OCI-LY1 (cell line): ENCODE results near the gene CAPN15.

Experiments used
- H2AFZ ChIP-seq: fragments of 200-600 bp; sonication (generic), shearing (Covaris generic); 2 replicates; pipeline ENCODE4 v1.6.0; 2014; ENCODE audit warnings: antibody characterized with exemption, mild to moderate bottlenecking, low read length
- H3F3A ChIP-seq: fragments of 200-600 bp; sonication (generic), shearing (Covaris generic); 2 replicates; pipeline ENCODE4 v1.6.0; 2014; ENCODE audit warnings: mild to moderate bottlenecking, antibody characterized with exemption, low read length, moderate library complexity; ENCODE audit not compliant: insufficient read depth
- H3K27ac ChIP-seq: fragments of 200-600 bp; sonication (generic); 2 replicates; pipeline ENCODE4 v1.5.1; 2014; ENCODE audit warnings: low read length, mixed run types, mild to moderate bottlenecking, low read depth; ENCODE audit not compliant: poor library complexity, severe bottlenecking
- H3K27me3 ChIP-seq: fragments of 200-600 bp; sonication (generic); 2 replicates; pipeline ENCODE4 v1.6.0; 2014; ENCODE audit warnings: antibody characterized with exemption, mild to moderate bottlenecking, low read length, moderate library complexity; ENCODE audit not compliant: insufficient read depth
- H3K36me3 ChIP-seq: fragments of 200-600 bp; sonication (generic); 2 replicates; pipeline ENCODE4 v1.6.1; 2014; ENCODE audit warnings: mild to moderate bottlenecking, antibody characterized with exemption, low read length, moderate library complexity, mixed read lengths; ENCODE audit not compliant: insufficient read depth
- H3K4me1 ChIP-seq: fragments of 200-600 bp; sonication (generic); 2 replicates; pipeline ENCODE4 v1.5.1; 2014; ENCODE audit warnings: mild to moderate bottlenecking, low read length, moderate library complexity; ENCODE audit not compliant: insufficient read depth, severe bottlenecking
- H3K4me2 ChIP-seq: fragments of 200-600 bp; sonication (generic), shearing (Covaris generic); 2 replicates; pipeline ENCODE4 v1.6.1; 2014; ENCODE audit warnings: low read length
- H3K4me3 ChIP-seq: fragments of 200-600 bp; sonication (generic); 2 replicates; pipeline ENCODE4 v1.5.1; 2014; ENCODE audit warnings: low read length, low read depth, mild to moderate bottlenecking, mixed read lengths; ENCODE audit not compliant: poor library complexity, severe bottlenecking
- H3K79me2 ChIP-seq: fragments of 200-600 bp; shearing (Covaris generic); 2 replicates; pipeline ENCODE4 v1.6.1; 2016; ENCODE audit warnings: mixed run types, low read length, mixed read lengths; ENCODE audit not compliant: insufficient read depth
- H3K9ac ChIP-seq: fragments of 200-600 bp; sonication (generic), shearing (Covaris generic); 2 replicates; pipeline ENCODE4 v1.6.1; 2014; ENCODE audit warnings: mild to moderate bottlenecking, low read length, mixed read lengths
- H3K9me2 ChIP-seq: fragments of 200-600 bp; sonication (generic), shearing (Covaris generic); 2 replicates; pipeline ENCODE4 v1.6.1; 2014; ENCODE audit warnings: low read depth, mild to moderate bottlenecking, low read length, mixed read lengths
- H3K9me3 ChIP-seq: fragments of 200-600 bp; shearing (Covaris generic); 2 replicates; pipeline ENCODE4 v1.6.1; 2014; ENCODE audit warnings: low read length, mixed read lengths
- H4K20me1 ChIP-seq: fragments of 200-600 bp; sonication (generic), shearing (Covaris generic); 2 replicates; pipeline ENCODE4 v1.6.0; 2016; ENCODE audit warnings: mild to moderate bottlenecking, low read length; ENCODE audit not compliant: insufficient read depth
- EZH2 ChIP-seq: fragments of 200-600 bp; sonication (generic), shearing (Covaris generic); IDR thresholded peaks from 2 replicates; pipeline ENCODE4 v1.8.0; 2017; ENCODE audit warnings: borderline replicate concordance, mixed run types, mild to moderate bottlenecking, antibody characterized with exemption, low read length, moderate library complexity, mixed read lengths
- TF ChIP-seq, protein P1 (sequence below): fragments of 200-600 bp; sonication (generic), shearing (Covaris generic); IDR thresholded peaks from 2 replicates; pipeline ENCODE4 v1.5.1; 2017; ENCODE audit warnings: mild to moderate bottlenecking, antibody characterized with exemption, low read length, moderate library complexity, mixed read lengths

The CAPN15 gene

DNA sequence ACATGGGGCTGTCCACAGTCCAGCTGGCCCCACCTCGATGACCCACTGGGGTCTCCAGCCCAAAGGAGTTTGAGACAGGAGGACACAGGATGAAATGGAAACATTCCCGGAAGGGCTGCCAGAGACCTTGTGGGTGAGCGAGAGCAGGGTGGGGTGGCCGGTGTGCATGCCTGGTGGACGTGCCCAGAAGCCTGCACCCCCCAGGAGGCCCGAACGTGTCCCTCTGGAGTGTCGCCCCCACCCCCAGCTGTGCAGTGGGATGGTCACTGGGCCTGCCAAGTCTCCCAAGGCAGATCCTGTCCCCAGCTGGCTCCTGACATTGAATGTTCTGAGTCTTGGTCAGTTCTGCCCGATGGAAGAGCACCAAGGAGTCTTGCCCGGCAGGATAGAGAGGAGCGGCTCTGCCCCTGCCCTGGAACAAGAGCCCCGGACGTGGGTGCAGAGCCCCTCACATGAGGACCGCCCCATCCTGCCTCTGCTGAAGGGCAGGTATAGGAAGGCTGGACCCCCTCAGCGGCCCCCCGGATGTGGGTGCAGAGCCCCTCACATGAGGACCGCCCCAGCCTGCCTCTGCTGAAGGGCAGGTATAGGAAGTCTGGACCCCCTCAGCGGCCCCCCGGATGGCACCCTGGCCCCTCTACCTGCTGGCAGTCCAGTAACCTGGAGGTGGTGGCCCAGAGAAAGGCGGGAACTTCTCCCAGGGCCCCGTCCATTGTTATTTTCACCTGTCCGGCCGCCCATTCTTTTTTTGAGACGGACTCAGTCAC lies 3.1 kb upstream of the CAPN15 start:
- no peaks in the 10 kb centered on the region for H3K9me2 ChIP-seq
- H3K4me2 ChIP-seq = no peak overlapping the region
- no peak overlapping the region for H3K27ac ChIP-seq
- H3K79me2 ChIP-seq = peaks cover 9% of the 10 kb centered on the region
- no peaks in the 10 kb centered on the region for H3K27me3 ChIP-seq
- H3F3A ChIP-seq = no peaks in the 10 kb centered on the region
- no peak overlapping the region for H3K9ac ChIP-seq
- H3K4me3 ChIP-seq = no peak overlapping the region
- TF ChIP-seq, protein P1, sequence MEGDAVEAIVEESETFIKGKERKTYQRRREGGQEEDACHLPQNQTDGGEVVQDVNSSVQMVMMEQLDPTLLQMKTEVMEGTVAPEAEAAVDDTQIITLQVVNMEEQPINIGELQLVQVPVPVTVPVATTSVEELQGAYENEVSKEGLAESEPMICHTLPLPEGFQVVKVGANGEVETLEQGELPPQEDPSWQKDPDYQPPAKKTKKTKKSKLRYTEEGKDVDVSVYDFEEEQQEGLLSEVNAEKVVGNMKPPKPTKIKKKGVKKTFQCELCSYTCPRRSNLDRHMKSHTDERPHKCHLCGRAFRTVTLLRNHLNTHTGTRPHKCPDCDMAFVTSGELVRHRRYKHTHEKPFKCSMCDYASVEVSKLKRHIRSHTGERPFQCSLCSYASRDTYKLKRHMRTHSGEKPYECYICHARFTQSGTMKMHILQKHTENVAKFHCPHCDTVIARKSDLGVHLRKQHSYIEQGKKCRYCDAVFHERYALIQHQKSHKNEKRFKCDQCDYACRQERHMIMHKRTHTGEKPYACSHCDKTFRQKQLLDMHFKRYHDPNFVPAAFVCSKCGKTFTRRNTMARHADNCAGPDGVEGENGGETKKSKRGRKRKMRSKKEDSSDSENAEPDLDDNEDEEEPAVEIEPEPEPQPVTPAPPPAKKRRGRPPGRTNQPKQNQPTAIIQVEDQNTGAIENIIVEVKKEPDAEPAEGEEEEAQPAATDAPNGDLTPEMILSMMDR = no peak
- TF ChIP-seq EZH2 = no peak
- H3K9me3 ChIP-seq = no peaks in the 10 kb centered on the region
- peaks cover 27% of the 10 kb centered on the region for H3K4me1 ChIP-seq
- no peaks in the 10 kb centered on the region for H4K20me1 ChIP-seq
- H2AFZ ChIP-seq = no peak overlapping the region
- no peaks in the 10 kb centered on the region; the same call in 1 of the 2 replicates for H3K36me3 ChIP-seq

DNA sequence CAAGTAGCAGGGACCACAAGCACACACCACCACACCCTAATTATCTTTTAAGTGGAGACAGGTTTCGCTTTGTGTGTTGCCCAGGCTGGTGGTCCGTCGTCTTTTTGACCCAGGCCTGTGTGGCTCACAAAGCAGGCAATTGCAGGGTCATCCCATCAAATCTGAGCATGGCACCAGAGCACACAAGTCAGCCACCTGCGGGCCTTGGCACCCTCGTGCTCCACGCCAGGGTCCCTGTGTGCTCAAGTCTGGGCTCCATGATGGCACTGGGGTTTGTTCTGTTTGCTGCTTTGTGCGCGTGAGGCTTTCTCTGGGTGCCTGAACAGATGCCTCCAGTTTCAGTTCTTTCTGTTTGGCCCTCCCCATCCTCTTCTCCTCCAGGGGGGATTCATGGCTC lies 2.4 kb upstream of the CAPN15 start:
- Histone ChIP-seq H3K4me3 (no peak overlapping the region), H3K4me1 (peaks cover 30% of the 10 kb centered on the region), H3K36me3 (no peaks in the 10 kb centered on the region; the same call in 1 of the 2 replicates), H3K27me3 (no peaks in the 10 kb centered on the region), H3F3A (no peaks in the 10 kb centered on the region), H3K79me2 (peaks cover 12% of the 10 kb centered on the region), H3K9ac (no peak overlapping the region; the same call in 1 of the 2 replicates), H3K27ac (no peak overlapping the region), H2AFZ (no peak overlapping the region), H3K4me2 (peak overlapping the region; percentile 93; the same call in 1 of the 2 replicates), H4K20me1 (no peaks in the 10 kb centered on the region), H3K9me3 (no peaks in the 10 kb centered on the region), H3K9me2 (no peaks in the 10 kb centered on the region)
- TF ChIP-seq EZH2 = no peak
- TF ChIP-seq, protein P1 = no peak

DNA sequence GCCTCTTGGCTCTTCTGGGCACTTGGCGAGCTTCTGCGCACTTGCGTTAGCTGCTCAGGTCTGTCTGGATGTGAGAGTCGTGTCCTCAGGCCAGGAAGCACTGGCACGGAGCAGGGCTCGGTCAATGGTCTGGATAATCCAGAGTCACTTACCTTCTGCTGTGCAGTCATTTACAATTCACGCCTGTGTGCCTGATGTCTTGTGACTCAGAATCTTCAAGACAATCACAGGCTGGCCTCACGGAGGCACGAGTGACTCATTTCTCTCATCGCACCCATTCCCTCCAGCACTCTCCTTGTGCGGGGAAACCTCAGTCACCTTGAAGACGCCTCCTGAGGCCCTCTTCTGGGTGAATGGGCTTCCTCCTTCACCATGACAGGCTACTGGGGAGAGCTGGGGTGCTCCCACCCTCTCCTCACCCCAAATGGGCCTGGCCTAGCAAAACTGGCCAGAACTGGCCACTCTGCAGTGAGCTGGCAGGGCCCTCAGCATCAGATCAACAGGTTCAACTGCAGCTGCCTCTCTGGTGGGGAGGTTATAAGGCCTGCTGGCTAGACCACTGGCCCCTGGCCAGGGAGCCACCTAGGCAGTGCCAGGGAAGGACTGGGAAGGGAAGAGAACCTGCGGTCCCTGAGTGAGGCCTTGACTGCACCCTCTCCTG lies 1.9 kb upstream of the CAPN15 start:
- H3K4me1 ChIP-seq = peaks cover 30% of the 10 kb centered on the region
- no peak overlapping the region for H2AFZ ChIP-seq
- H3K9ac ChIP-seq = peak overlapping the region; percentile 91; the same call in 1 of the 2 replicates
- TF ChIP-seq, protein P1 = no peak
- no peak for TF ChIP-seq EZH2
- H3F3A ChIP-seq = no peaks in the 10 kb centered on the region
- peaks cover 12% of the 10 kb centered on the region for H3K79me2 ChIP-seq
- peak overlapping the region; percentile 87 for H3K4me3 ChIP-seq
- H3K9me3 ChIP-seq = no peaks in the 10 kb centered on the region
- no peaks in the 10 kb centered on the region for H4K20me1 ChIP-seq
- H3K9me2 ChIP-seq = no peaks in the 10 kb centered on the region
- H3K27me3 ChIP-seq = no peaks in the 10 kb centered on the region
- no peaks in the 10 kb centered on the region; the same call in 1 of the 2 replicates for H3K36me3 ChIP-seq
- peak overlapping the region; percentile 93 for H3K4me2 ChIP-seq
- no peak overlapping the region for H3K27ac ChIP-seq
